Mucosa of descending colon (tissue), 3 donors: ENCODE measurements around the gene PHF12. TPM values are rescaled to one million over a fixed set of nuclear protein-coding genes. Genes with fewer than 3 reads are reported as not detected.
"Not testable (repeated sequence)": the region's sequence is repeated elsewhere in the genome, so short reads cannot be mapped to it uniquely, and the experiment has no call there.

Source experiments
- ATAC-seq: fragments of 200-7000 bp; cut with Tn5 transposase; one replicate; pipeline ENCODE4 v1.9.1; 2020; ENCODE audit warnings: mild to moderate bottlenecking, moderate library complexity
- DNase-seq, 3 donors: peaks; one replicate each; pipeline ENCODE4 v3.0.0-alpha.2; 2020
- H3K36me3 ChIP-seq: fragments of 200-600 bp; one replicate; pipeline ENCODE4 v1.8.0; 2021; ENCODE audit warnings: low read depth, mild to moderate bottlenecking
- H3K4me1 ChIP-seq: fragments of 200-600 bp; one replicate; pipeline ENCODE4 v1.8.0; 2021; ENCODE audit warnings: low read depth, mild to moderate bottlenecking
- H3K4me3 ChIP-seq: fragments of 200-600 bp; one replicate; pipeline ENCODE4 v1.8.0; 2021; ENCODE audit warnings: mild to moderate bottlenecking
- H3K9me3 ChIP-seq: fragments of 200-600 bp; one replicate; pipeline ENCODE4 v1.8.0; 2021; ENCODE audit warnings: mild to moderate bottlenecking
- CTCF ChIP-seq: fragments of 200-600 bp; IDR thresholded peaks from one replicate; pipeline ENCODE4 v1.8.0; 2022; ENCODE audit warnings: antibody characterized with exemption, mild to moderate bottlenecking
- intact Hi-C, 2 donors: fragments of 100-400 bp; cut with DNase I in 1 of 2; cut with micrococcal nuclease in 1 of 2; formaldehyde crosslinking; loops; one replicate each; pipeline versions ENCODE4 v1.11.0 to v1.11.1; 2022; cut with DNase I, micrococcal nuclease
- total RNA-seq, 3 donors: library from RNA; stranded (reverse); fragmentation: NEBNext Ultra II Directional in 2 of 3; extraction: Animal tissue kit (Norgen Biotek cat#: 25700) in 2 of 3; gene quantifications; one replicate each; pipeline versions ENCODE4 v1.2.1 to v1.2.4, GENCODE V29; 2021 to 2023
- donor health status: DM: no; HTN: no; CAD: no; lungs with moderate emphysema.
- donor health status: DM: no; HTN: no; CAD: no.
- donor health status: DM: no; HTN: yes; CAD: no.

Gene PHF12
- total RNA-seq, 3 donors from 2014 or later: 35.9 to 59.7 (median 39.2) TPM

GRCh38 chr17:28897769-28898526 is 53.4 kb downstream of the PHF12 start:
- intact Hi-C loops: no loop called here
- Histone ChIP-seq H3K9me3 (no peaks in the 10 kb centered on the region), H3K4me1 (peaks cover 33% of the 10 kb centered on the region), H3K4me3 (peak overlapping the region; percentile 37), H3K36me3 (no peaks in the 10 kb centered on the region)
- no peak for TF ChIP-seq CTCF
- DNase-seq (peak in 1 of 3 donors; percentile 80), ATAC-seq (no peak)

DNA sequence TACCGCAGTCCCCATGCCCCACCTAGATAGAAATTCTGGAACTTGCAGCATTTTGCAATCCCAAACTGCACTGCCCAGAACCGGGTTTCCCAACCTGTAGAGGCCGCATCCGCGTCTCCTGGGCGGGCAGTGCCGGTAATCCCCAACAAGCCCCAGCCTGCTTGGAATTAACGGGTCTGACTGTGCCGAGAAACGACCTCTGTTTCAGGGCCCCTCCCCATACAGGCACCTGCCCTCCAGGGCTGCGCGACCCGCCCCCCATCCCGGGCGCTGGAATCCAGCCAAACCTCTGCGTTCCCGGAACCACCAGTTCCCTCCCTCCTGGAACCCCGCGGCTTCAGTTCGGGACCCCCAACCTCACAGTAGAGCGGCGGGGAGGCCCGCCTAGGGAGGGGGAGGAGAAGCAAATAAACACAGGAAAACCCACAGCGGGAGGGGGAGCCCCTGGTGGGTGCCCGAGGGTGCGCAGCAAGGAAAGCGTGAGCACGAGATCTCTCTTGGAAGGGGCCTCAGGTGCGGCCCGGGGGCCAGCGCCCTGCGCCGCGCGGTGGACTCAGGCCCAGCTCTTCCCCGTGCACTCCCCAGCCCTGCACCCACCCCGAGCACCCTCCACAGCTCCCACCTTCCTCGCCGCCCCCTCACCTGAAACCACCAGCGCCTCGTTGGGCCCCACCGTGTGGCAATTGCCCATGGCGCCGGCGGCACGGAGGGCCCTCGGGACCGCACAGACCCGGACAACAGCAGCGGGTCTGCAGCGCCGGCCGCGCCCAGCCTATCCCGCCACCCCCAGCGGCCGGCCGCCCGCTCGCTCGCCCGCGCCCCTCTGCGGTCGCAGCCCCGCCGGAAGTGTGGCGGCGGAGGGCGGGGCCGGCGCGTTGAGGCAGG is 54.2 kb downstream of the PHF12 start, which contains the start of gene FLOT2:
Gene FLOT2 (minus strand): TSS at position 850 of the 885 bp plus-strand sequence. CDS start 159 bp downstream, at position 691.
- Histone ChIP-seq H3K4me1 (peaks cover 37% of the 10 kb centered on the region), H3K36me3 (no peaks in the 10 kb centered on the region), H3K4me3 (peak within 1 kb of the TSS; percentile 37), H3K9me3 (no peaks in the 10 kb centered on the region)
- no peak for TF ChIP-seq CTCF
- peak; percentile 69 to 80 (median 78) for DNase-seq
- intact Hi-C loops: no loop called here
- ATAC-seq: peak; percentile 77

DNA sequence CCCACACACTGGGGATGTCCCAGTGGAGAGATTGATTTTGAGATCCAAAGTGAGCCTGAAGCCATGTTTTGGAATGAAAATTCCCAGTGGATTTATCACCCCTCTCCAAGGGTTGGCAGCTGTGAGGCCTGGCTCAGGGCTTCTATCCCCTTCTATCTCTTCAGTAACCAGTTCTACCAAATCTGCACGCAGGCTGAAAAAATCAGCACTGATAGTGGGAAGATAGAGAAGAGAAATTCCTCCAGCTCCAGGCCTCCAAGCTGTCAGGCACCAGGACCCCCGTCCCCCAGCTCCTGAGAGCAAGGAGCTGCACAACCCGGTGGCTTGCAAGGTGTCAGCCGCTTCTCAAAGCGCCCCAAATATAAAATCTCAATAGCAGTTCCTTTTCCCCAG is 54.8 kb downstream of the PHF12 start:
- peak in 1 of 3 donors; percentile 37 for DNase-seq
- intact Hi-C loops: no loop called here
- no peaks in the 10 kb centered on the region for H3K9me3 ChIP-seq
- no peaks in the 10 kb centered on the region for H3K36me3 ChIP-seq
- peaks cover 31% of the 10 kb centered on the region for H3K4me1 ChIP-seq
- H3K4me3 ChIP-seq: peak overlapping the region; percentile 37
- TF ChIP-seq CTCF: no peak
- no peak for ATAC-seq

DNA sequence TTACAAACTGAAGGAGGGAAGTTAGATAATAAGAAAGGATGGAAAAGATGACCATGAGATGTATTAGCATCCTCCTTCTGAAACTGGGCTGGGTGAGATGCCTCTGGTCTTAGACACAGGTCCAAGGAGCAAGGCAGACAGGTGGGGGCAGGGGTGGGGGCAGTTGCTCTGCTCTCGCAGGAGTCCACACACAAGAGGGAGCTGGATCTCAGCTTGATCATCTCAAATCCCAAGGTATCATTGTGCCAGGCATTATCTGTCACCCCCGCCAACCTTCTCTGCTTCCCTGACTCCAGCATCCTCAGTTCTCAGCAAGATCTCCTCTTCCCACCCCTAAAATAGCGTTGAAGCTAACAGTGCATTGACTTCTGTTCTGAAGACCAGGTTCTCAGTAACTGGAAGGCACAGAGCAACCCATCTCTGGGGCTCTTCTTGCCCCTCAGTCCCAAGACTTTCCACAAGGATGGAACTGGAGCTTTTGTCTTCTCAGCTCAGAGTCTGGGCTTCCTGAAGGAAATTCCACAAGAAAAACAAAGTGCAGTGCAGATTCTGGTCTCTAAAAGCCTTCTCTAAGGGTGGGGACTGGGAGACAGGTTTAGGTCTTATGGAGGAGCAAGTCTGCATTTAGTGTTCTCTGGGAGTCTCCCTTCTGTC is 55.4 kb downstream of the PHF12 start:
- no peak for ATAC-seq
- no peak for TF ChIP-seq CTCF
- Histone ChIP-seq H3K4me1 (peaks cover 31% of the 10 kb centered on the region), H3K36me3 (no peaks in the 10 kb centered on the region), H3K4me3 (no peak overlapping the region), H3K9me3 (no peaks in the 10 kb centered on the region)
- intact Hi-C loops: no loop called here
- peak in 1 of 3 donors; percentile 37 for DNase-seq

DNA sequence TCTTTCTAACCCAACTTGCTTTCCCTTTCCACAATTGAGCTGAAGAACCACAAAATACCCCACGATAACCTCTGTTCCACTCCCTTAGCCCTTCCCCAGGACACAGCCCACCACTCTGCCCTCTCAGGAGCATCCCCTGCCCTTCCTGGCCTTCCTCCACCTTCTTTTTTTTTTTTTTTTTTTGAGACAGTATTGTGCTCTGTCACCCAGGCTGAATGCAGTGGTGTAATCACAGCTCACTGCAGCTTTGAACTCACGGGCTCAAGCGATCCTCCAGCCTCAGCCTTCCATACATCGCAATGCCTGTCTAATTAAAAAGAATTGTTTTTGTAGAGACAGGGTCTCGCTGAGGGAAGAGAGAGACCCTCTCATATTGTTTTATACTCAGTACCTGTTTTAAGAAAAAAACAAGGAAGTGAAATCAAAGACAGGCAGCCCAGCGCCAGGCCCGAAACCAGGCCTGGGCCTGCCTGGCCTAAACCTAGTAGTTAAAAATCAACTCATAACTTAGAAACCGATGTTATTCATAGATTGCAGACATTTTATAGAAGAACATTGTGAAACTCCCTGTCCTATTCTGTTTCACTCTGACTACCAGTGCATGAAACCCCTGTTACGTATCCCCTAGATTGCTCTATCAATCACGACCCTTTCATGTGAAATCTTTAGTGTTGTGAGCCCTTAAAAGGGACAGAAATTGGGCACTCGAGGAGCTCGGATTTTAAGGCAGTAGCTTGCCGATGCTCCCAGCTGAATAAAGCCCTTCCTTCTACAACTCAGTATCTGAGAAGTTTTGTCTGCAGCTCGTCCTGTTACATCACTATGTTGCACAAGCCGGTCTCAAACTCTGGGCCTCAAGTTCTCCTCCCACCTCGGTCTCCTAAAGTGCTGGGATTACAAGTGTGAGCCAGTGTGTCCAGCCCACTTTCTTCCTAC is 57.8 kb downstream of the PHF12 start:
- H3K36me3 ChIP-seq, H3K4me3 ChIP-seq, ATAC-seq, intact Hi-C loops, H3K9me3 ChIP-seq: not testable (repeated sequence)
- H3K4me1 ChIP-seq: peaks cover 31% of the 10 kb centered on the region
- peak in 1 of 3 donors; percentile 64 for DNase-seq
